ENCODE results near the gene TSTD2.

TSTD2 gene

GRCh38 chr9:97658707-97659106, 25.5 kb upstream of the TSTD2 start:
- Histone ChIP-seq H3K36me3 (replicated peaks in 1 of 2; ENCODE audit: control insufficient read depth in 2 of 2, insufficient read depth in 2 of 2, low read length in 2 of 2) (peaks cover 20 to 97% of the 10 kb centered on the region in 2 donors), H3K4me2 (ENCODE audit: insufficient read depth, low read length, poor library complexity, severe bottlenecking) (no peak overlapping the region), H4K8ac (ENCODE audit: low read depth, low read length) (no peak overlapping the region), H2BK5ac (ENCODE audit: low read length) (no peak overlapping the region), H3K18ac (ENCODE audit: low read length) (no peak overlapping the region), H3K9me3 (replicated peaks in 1 of 2; ENCODE audit: control insufficient read depth in 2 of 2, insufficient read depth in 1 of 2, low read depth in 1 of 2, low read length in 2 of 2) (no peaks in the 10 kb centered on the region), H3K4me1 (ENCODE audit: control insufficient read depth in 2 of 2, insufficient read depth in 1 of 2, low read depth in 1 of 2, low read length in 2 of 2) (no peaks in the 10 kb centered on the region), H2AK5ac (ENCODE audit: low read depth, low read length) (no peak overlapping the region), H2BK12ac (ENCODE audit: low read length) (no peak overlapping the region), H4K91ac (ENCODE audit: low read depth, low read length, poor library complexity) (no peak overlapping the region), H2BK15ac (ENCODE audit: low read length) (no peak overlapping the region), H2BK120ac (ENCODE audit: low read depth, low read length) (no peak overlapping the region), H3K27me3 (ENCODE audit: control insufficient read depth in 3 of 3, insufficient read depth in 3 of 3, low read depth in 1 of 3, low read length in 3 of 3) (no peaks in the 10 kb centered on the region), H3K9ac (ENCODE audit: low read depth, low read length, poor library complexity) (no peak overlapping the region), H3K14ac (ENCODE audit: low read length) (no peak overlapping the region), H3K4me3 (ENCODE audit: low read length in 2 of 2) (no peak overlapping the region), H3K27ac (replicated peaks; ENCODE audit: low read length) (no peak overlapping the region), H3K4ac (ENCODE audit: low read length) (no peak overlapping the region), H2AFZ (ENCODE audit: low read length) (no peak overlapping the region), H3K23ac (ENCODE audit: low read depth, low read length, poor library complexity) (no peak overlapping the region), H3K79me1 (ENCODE audit: low read depth, low read length) (no peaks in the 10 kb centered on the region)
- no CpG with 5 or more reads among the region's 1 CpG for WGBS, 2 donors (ENCODE audit: extremely low coverage in 2 of 2, insufficient read length in 2 of 2, insufficient replicate concordance in 1 of 2)
- DNase-seq (ENCODE audit: low spot score) = no peak

- Histone ChIP-seq H3K18ac (ENCODE audit: low read length) (no peak overlapping the region), H3K14ac (ENCODE audit: low read length) (no peak overlapping the region), H3K9me3 (replicated peaks in 1 of 2; ENCODE audit: control insufficient read depth in 2 of 2, insufficient read depth in 1 of 2, low read depth in 1 of 2, low read length in 2 of 2) (no peaks in the 10 kb centered on the region), H3K4ac (ENCODE audit: low read length) (no peak overlapping the region), H3K4me2 (ENCODE audit: insufficient read depth, low read length, poor library complexity, severe bottlenecking) (no peak overlapping the region), H2BK12ac (ENCODE audit: low read length) (no peak overlapping the region), H2AK5ac (ENCODE audit: low read depth, low read length) (no peak overlapping the region), H2BK120ac (ENCODE audit: low read depth, low read length) (no peak overlapping the region), H2AFZ (ENCODE audit: low read length) (no peak overlapping the region), H2BK5ac (ENCODE audit: low read length) (no peak overlapping the region), H3K9ac (ENCODE audit: low read depth, low read length, poor library complexity) (no peak overlapping the region), H3K36me3 (replicated peaks in 1 of 2; ENCODE audit: control insufficient read depth in 2 of 2, insufficient read depth in 2 of 2, low read length in 2 of 2) (peaks cover 8 to 100% of the 10 kb centered on the region in 2 donors), H3K27ac (replicated peaks; ENCODE audit: low read length) (no peak overlapping the region), H4K8ac (ENCODE audit: low read depth, low read length) (no peak overlapping the region), H3K4me1 (ENCODE audit: control insufficient read depth in 2 of 2, insufficient read depth in 1 of 2, low read depth in 1 of 2, low read length in 2 of 2) (no peaks in the 10 kb centered on the region), H4K91ac (ENCODE audit: low read depth, low read length, poor library complexity) (no peak overlapping the region), H3K23ac (ENCODE audit: low read depth, low read length, poor library complexity) (no peak overlapping the region), H3K4me3 (ENCODE audit: low read length in 2 of 2) (no peak overlapping the region), H2BK15ac (ENCODE audit: low read length) (no peak overlapping the region), H3K79me1 (ENCODE audit: low read depth, low read length) (no peaks in the 10 kb centered on the region), H3K27me3 (ENCODE audit: control insufficient read depth in 3 of 3, insufficient read depth in 3 of 3, low read depth in 1 of 3, low read length in 3 of 3) (no peaks in the 10 kb centered on the region)
- no peak for DNase-seq (ENCODE audit: low spot score)
- no CpG with 5 or more reads among the region's 3 CpGs for WGBS, 2 donors (ENCODE audit: extremely low coverage in 2 of 2, insufficient read length in 2 of 2, insufficient replicate concordance in 1 of 2)
Measured at GRCh38 chr9:97651646-97652045, 18.5 kb upstream of the TSTD2 start.

- Histone ChIP-seq H3K9ac (ENCODE audit: low read depth, low read length, poor library complexity) (no peak overlapping the region), H3K14ac (ENCODE audit: low read length) (no peak overlapping the region), H3K36me3 (replicated peaks in 1 of 2; ENCODE audit: control insufficient read depth in 2 of 2, insufficient read depth in 2 of 2, low read length in 2 of 2) (peaks cover 11 to 97% of the 10 kb centered on the region in 2 donors)
Measured at GRCh38 chr9:97647996-97648395, 14.8 kb upstream of the TSTD2 start.

GRCh38 chr9:97645720-97646119, 12.6 kb upstream of the TSTD2 start:
- H3K27me3 ChIP-seq (ENCODE audit: control insufficient read depth in 3 of 3, insufficient read depth in 3 of 3, low read depth in 1 of 3, low read length in 3 of 3) = no peaks in the 10 kb centered on the region
- H3K79me1 ChIP-seq (ENCODE audit: low read depth, low read length) = no peaks in the 10 kb centered on the region
- H3K9ac ChIP-seq (ENCODE audit: low read depth, low read length, poor library complexity) = no peak overlapping the region
- H2AFZ ChIP-seq (ENCODE audit: low read length) = no peak overlapping the region
- H3K36me3 ChIP-seq (replicated peaks in 1 of 2; ENCODE audit: control insufficient read depth in 2 of 2, insufficient read depth in 2 of 2, low read length in 2 of 2) = peaks cover 11 to 97% of the 10 kb centered on the region in 2 donors
- no peak overlapping the region for H2AK5ac ChIP-seq (ENCODE audit: low read depth, low read length)
- no peak overlapping the region for H2BK5ac ChIP-seq (ENCODE audit: low read length)
- no peak overlapping the region for H3K23ac ChIP-seq (ENCODE audit: low read depth, low read length, poor library complexity)
- H3K9me3 ChIP-seq (replicated peaks in 1 of 2; ENCODE audit: control insufficient read depth in 2 of 2, insufficient read depth in 1 of 2, low read depth in 1 of 2, low read length in 2 of 2) = no peaks in the 10 kb centered on the region
- H2BK12ac ChIP-seq (ENCODE audit: low read length) = no peak overlapping the region
- H2BK120ac ChIP-seq (ENCODE audit: low read depth, low read length) = no peak overlapping the region
- no peak overlapping the region for H3K14ac ChIP-seq (ENCODE audit: low read length)
- no peak overlapping the region for H3K18ac ChIP-seq (ENCODE audit: low read length)
- no peak overlapping the region for H3K4me3 ChIP-seq (ENCODE audit: low read length in 2 of 2)
- H4K91ac ChIP-seq (ENCODE audit: low read depth, low read length, poor library complexity) = no peak overlapping the region
- H3K4me1 ChIP-seq (ENCODE audit: control insufficient read depth in 2 of 2, insufficient read depth in 1 of 2, low read depth in 1 of 2, low read length in 2 of 2) = no peaks in the 10 kb centered on the region
- no peak overlapping the region for H4K8ac ChIP-seq (ENCODE audit: low read depth, low read length)
- no peak overlapping the region for H3K4me2 ChIP-seq (ENCODE audit: insufficient read depth, low read length, poor library complexity, severe bottlenecking)
- no peak overlapping the region for H2BK15ac ChIP-seq (ENCODE audit: low read length)
- no peak overlapping the region for H3K27ac ChIP-seq (replicated peaks; ENCODE audit: low read length)
- no peak overlapping the region for H3K4ac ChIP-seq (ENCODE audit: low read length)
- DNase-seq (ENCODE audit: low spot score) = no peak

More at GRCh38 chr9:97647996-97648395, 14.8 kb upstream of the TSTD2 start:
- Histone ChIP-seq H3K9me3 (replicated peaks in 1 of 2; ENCODE audit: control insufficient read depth in 2 of 2, insufficient read depth in 1 of 2, low read depth in 1 of 2, low read length in 2 of 2) (no peaks in the 10 kb centered on the region), H2BK12ac (ENCODE audit: low read length) (no peak overlapping the region), H2BK5ac (ENCODE audit: low read length) (no peak overlapping the region), H3K4ac (ENCODE audit: low read length) (no peak overlapping the region), H4K91ac (ENCODE audit: low read depth, low read length, poor library complexity) (no peak overlapping the region), H2BK15ac (ENCODE audit: low read length) (no peak overlapping the region), H2AK5ac (ENCODE audit: low read depth, low read length) (no peak overlapping the region), H2AFZ (ENCODE audit: low read length) (no peak overlapping the region), H3K27ac (replicated peaks; ENCODE audit: low read length) (no peak overlapping the region), H3K23ac (ENCODE audit: low read depth, low read length, poor library complexity) (no peak overlapping the region), H4K8ac (ENCODE audit: low read depth, low read length) (no peak overlapping the region), H3K18ac (ENCODE audit: low read length) (no peak overlapping the region), H3K79me1 (ENCODE audit: low read depth, low read length) (no peaks in the 10 kb centered on the region), H2BK120ac (ENCODE audit: low read depth, low read length) (no peak overlapping the region), H3K4me1 (ENCODE audit: control insufficient read depth in 2 of 2, insufficient read depth in 1 of 2, low read depth in 1 of 2, low read length in 2 of 2) (no peaks in the 10 kb centered on the region), H3K4me2 (ENCODE audit: insufficient read depth, low read length, poor library complexity, severe bottlenecking) (no peak overlapping the region), H3K4me3 (ENCODE audit: low read length in 2 of 2) (no peak overlapping the region), H3K27me3 (ENCODE audit: control insufficient read depth in 3 of 3, insufficient read depth in 3 of 3, low read depth in 1 of 3, low read length in 3 of 3) (no peaks in the 10 kb centered on the region)
- DNase-seq (ENCODE audit: low spot score) = no peak
- no CpG with 5 or more reads among the region's 5 CpGs for WGBS, 2 donors (ENCODE audit: extremely low coverage in 2 of 2, insufficient read length in 2 of 2, insufficient replicate concordance in 1 of 2)

All from neuronal stem cell (in vitro differentiated cells).